IMR-90 (cell line): ENCODE data around the gene ERGIC1. TPM values are rescaled to one million over a fixed set of nuclear protein-coding genes. Genes with fewer than 3 reads are reported as not detected.

ENCODE experiments used
- ATAC-seq: fragments of 200-7000 bp; cut with Tn5 transposase; 2 replicates; pipeline ENCODE4 v1.9.1; 2020; ENCODE audit warnings: low read depth, mild to moderate bottlenecking, moderate library complexity
- BruUV-seq: library from RNA; stranded (reverse); fragments of 400-500 nt; replicated peaks from 2 replicates; lab custom pipeline; 2021; lab: Mats Ljungman, UMichigan
- CTCF ChIA-PET: fragments of 300-600 bp; formaldehyde crosslinking; extraction: SDS; loops from one replicate; lab custom pipeline; 2021; ENCODE audit warnings: antibody characterized with exemption; lab: Yijun Ruan, JAX
- POLR2A ChIA-PET: fragments of 300-600 bp; sonication (Branson Sonifier 250); formaldehyde crosslinking; loops from one replicate; lab custom pipeline; 2022; ENCODE audit warnings: antibody characterized with exemption; ENCODE audit not compliant: unreplicated experiment; lab: Charles Lee
- DNase-seq: peaks from one replicate; pipeline ENCODE4 v3.0.0; 2013
- H2AFZ ChIP-seq: replicated peaks from 2 replicates; pipeline ENCODE3; 2013; ENCODE audit warnings: low read length, mild to moderate bottlenecking; ENCODE audit not compliant: poor library complexity
- H2AK5ac ChIP-seq: 2 replicates; pipeline ENCODE4 v1.6.1; 2013; ENCODE audit warnings: low read depth, low read length, inconsistent platforms
- H2AK9ac ChIP-seq: replicated peaks from 2 replicates; pipeline ENCODE3; 2013; ENCODE audit warnings: mild to moderate bottlenecking, low read depth, low read length, moderate library complexity; ENCODE audit not compliant: poor library complexity
- H2BK120ac ChIP-seq: 2 replicates; pipeline ENCODE4 v1.6.1; 2013; ENCODE audit warnings: low read depth, low read length, inconsistent platforms
- H2BK15ac ChIP-seq: 3 replicates; pipeline ENCODE4 v1.6.1; 2013; ENCODE audit warnings: low read depth, low read length, inconsistent platforms
- H2BK20ac ChIP-seq: 2 replicates; pipeline ENCODE4 v1.6.1; 2013; ENCODE audit warnings: low read depth, mild to moderate bottlenecking, inconsistent platforms, low read length, moderate library complexity
- H2BK5ac ChIP-seq: 2 replicates; pipeline ENCODE4 v1.6.1; 2013; ENCODE audit warnings: mild to moderate bottlenecking, low read depth, low read length, inconsistent platforms; ENCODE audit not compliant: poor library complexity, severe bottlenecking
- H3K14ac ChIP-seq: replicated peaks from 2 replicates; pipeline ENCODE4 v1.6.1; 2013; ENCODE audit warnings: low read depth, low read length, inconsistent platforms
- H3K18ac ChIP-seq: 2 replicates; pipeline ENCODE4 v1.6.1; 2013; ENCODE audit warnings: low read depth, low read length, control low read depth
- H3K23ac ChIP-seq: 2 replicates; pipeline ENCODE4 v1.6.1; 2013; ENCODE audit warnings: low read depth, low read length, inconsistent platforms
- H3K27ac ChIP-seq: 2 replicates; pipeline ENCODE4 v1.5.1; 2013; ENCODE audit warnings: mild to moderate bottlenecking, control low read depth, low read length; ENCODE audit not compliant: insufficient read depth
- H3K27me3 ChIP-seq: 2 replicates; pipeline ENCODE4 v1.6.1; 2013; ENCODE audit warnings: low read length; ENCODE audit not compliant: control insufficient read depth, insufficient read depth
- H3K36me3 ChIP-seq: 2 replicates; pipeline ENCODE4 v1.6.1; 2013; ENCODE audit warnings: low read length, mixed read lengths; ENCODE audit not compliant: control insufficient read depth, insufficient read depth
- H3K4ac ChIP-seq: 2 replicates; pipeline ENCODE4 v1.6.1; 2013; ENCODE audit warnings: low read depth, low read length, inconsistent platforms
- H3K4me1 ChIP-seq: 2 replicates; pipeline ENCODE4 v1.6.1; 2013; ENCODE audit warnings: low read length, mixed read lengths; ENCODE audit not compliant: control insufficient read depth, insufficient read depth
- H3K4me2 ChIP-seq: 2 replicates; pipeline ENCODE4 v1.6.1; 2013; ENCODE audit warnings: low read depth, mild to moderate bottlenecking, control low read depth, low read length, moderate library complexity
- H3K4me3 ChIP-seq: 2 replicates; pipeline ENCODE4 v1.5.1; 2013; ENCODE audit warnings: low read depth, mild to moderate bottlenecking, control low read depth, low read length, moderate library complexity; ENCODE audit not compliant: insufficient read depth
- H3K56ac ChIP-seq: 2 replicates; pipeline ENCODE4 v1.6.1; 2013; ENCODE audit warnings: low read length, inconsistent platforms; ENCODE audit not compliant: insufficient read depth; ENCODE audit errors: extremely low read depth
- H3K79me1 ChIP-seq, 2 experiments: 2 replicates each; pipeline ENCODE4 v1.6.1; 2013; ENCODE audit warnings: low read length in 2 of 2, inconsistent platforms in 1 of 2, low read depth in 1 of 2
- H3K9ac ChIP-seq: 2 replicates; pipeline ENCODE4 v1.6.1; 2013; ENCODE audit warnings: low read depth, low read length, control low read depth
- H3K9me1 ChIP-seq: 2 replicates; pipeline ENCODE4 v1.6.1; 2013; ENCODE audit warnings: low read length, inconsistent platforms; ENCODE audit not compliant: insufficient read depth
- H3K9me3 ChIP-seq: 2 replicates; pipeline ENCODE4 v1.6.1; 2013; ENCODE audit warnings: low read length; ENCODE audit not compliant: control insufficient read depth, insufficient read depth
- H4K20me1 ChIP-seq: 2 replicates; pipeline ENCODE4 v1.6.1; 2013; ENCODE audit warnings: low read length, inconsistent platforms; ENCODE audit not compliant: insufficient read depth
- H4K5ac ChIP-seq: 2 replicates; pipeline ENCODE4 v1.6.1; 2013; ENCODE audit warnings: mild to moderate bottlenecking, low read depth, low read length, control low read depth
- H4K8ac ChIP-seq, 2 experiments: 2 replicates each; pipeline ENCODE4 v1.6.1; 2013; ENCODE audit warnings: low read depth in 2 of 2, low read length in 2 of 2, control low read depth in 1 of 2, inconsistent platforms in 1 of 2
- H4K91ac ChIP-seq: 2 replicates; pipeline ENCODE4 v1.6.1; 2013; ENCODE audit warnings: low read depth, low read length, inconsistent platforms; ENCODE audit not compliant: insufficient read depth
- BHLHE40 ChIP-seq: fragments of 150-350 bp; IDR thresholded peaks from 2 replicates; pipeline ENCODE4 v1.6.1; 2016; ENCODE audit warnings: mild to moderate bottlenecking, low read depth, low read length
- CEBPB ChIP-seq: IDR thresholded peaks from 2 replicates; pipeline ENCODE4 v1.6.1; 2012; ENCODE audit warnings: low read depth, low read length, improper control_type of control experiment
- CTCF ChIP-seq: conservative IDR thresholded peaks from 2 replicates; pipeline ENCODE4 v1.5.1; 2012; ENCODE audit warnings: mild to moderate bottlenecking, low read depth, low read length, improper control_type of control experiment
- MAFK ChIP-seq: IDR thresholded peaks from 2 replicates; pipeline ENCODE4 v1.6.1; 2012; ENCODE audit warnings: low read depth, low read length, improper control_type of control experiment
- MAZ ChIP-seq: IDR thresholded peaks from 2 replicates; pipeline ENCODE4 v1.6.1; 2012; ENCODE audit warnings: low read depth, mild to moderate bottlenecking, low read length, improper control_type of control experiment, moderate library complexity, borderline replicate concordance
- MXI1 ChIP-seq: IDR thresholded peaks from 2 replicates; pipeline ENCODE4 v1.6.1; 2012; ENCODE audit warnings: low read depth, mild to moderate bottlenecking, low read length, moderate library complexity, borderline replicate concordance
- NFE2L2 ChIP-seq: fragments of 150-350 bp; IDR thresholded peaks from 2 replicates; pipeline ENCODE4 v1.6.1; 2016; ENCODE audit warnings: low read depth, mild to moderate bottlenecking, low read length
- RAD21 ChIP-seq: IDR thresholded peaks from 2 replicates; pipeline ENCODE4 v1.6.1; 2012; ENCODE audit warnings: low read length, improper control_type of control experiment
- RFX5 ChIP-seq: IDR thresholded peaks from 2 replicates; pipeline ENCODE4 v1.8.0; 2012; ENCODE audit warnings: low read depth, mild to moderate bottlenecking, low read length, moderate library complexity
- SMC3 ChIP-seq: fragments of 150-350 bp; IDR thresholded peaks from 2 replicates; pipeline ENCODE4 v1.6.1; 2016; ENCODE audit warnings: low read depth, mild to moderate bottlenecking, antibody characterized with exemption, low read length, moderate library complexity
- USF2 ChIP-seq: fragments of 150-350 bp; IDR thresholded peaks from 2 replicates; pipeline ENCODE4 v1.6.1; 2017; ENCODE audit warnings: mild to moderate bottlenecking, antibody characterized with exemption, low read length, low read depth
- WGBS, 2 experiments: methylation state at CpG; one replicate each; pipeline versions ENCODE4 v1.1.5 to v1.1.7; 2013; ENCODE audit warnings: missing lambda C conversion rate in 2 of 2; ENCODE audit not compliant: insufficient read length in 1 of 2; ENCODE audit errors: extremely low coverage in 2 of 2; 5-methylcytosine and 5-hydroxymethylcytosine counted together
- dilution Hi-C: fragments of 300-500 bp; cut with HindIII; formaldehyde crosslinking; loops from one replicate; pipeline ENCODE4 v1.14.3; 2018; ENCODE audit warnings: low sequenced_read_pairs; ENCODE audit not compliant: unreplicated experiment
- in situ Hi-C: fragments of 300-500 bp; cut with MboI; formaldehyde crosslinking; loops from 3 replicates; pipeline ENCODE4 v1.14.3; 2019; ENCODE audit warnings: low sequenced_read_pairs, inconsistent platforms, mixed read lengths
- intact Hi-C: fragments of 100-400 bp; cut with micrococcal nuclease; formaldehyde crosslinking; loops from 2 replicates; pipeline ENCODE4 v1.10.0; 2022
- polyA plus RNA-seq, 3 experiments: library from polyadenylated mRNA; depleted of rRNA; stranded (reverse); fragments of >200 nt; gene quantifications; 2 replicates each; pipeline ENCODE4 v1.2.3, GENCODE V29; 2012; ENCODE audit warnings: low replicate concordance in 1 of 3
- total RNA-seq: library from RNA; depleted of rRNA; stranded (reverse); fragments of >200 nt; gene quantifications from 2 replicates; pipeline ENCODE4 v1.2.3, GENCODE V29; 2012
- TF ChIP-seq, protein P1 (sequence below): fragments of 150-350 bp; IDR thresholded peaks from 2 replicates; pipeline ENCODE4 v1.6.1; 2016; ENCODE audit warnings: low read depth, mild to moderate bottlenecking, low read length, moderate library complexity, borderline replicate concordance

Gene ERGIC1
- total and polyA plus RNA-seq, 2 of the 4 experiments (the other 2 are of a cell fraction), result 134 to 192 TPM

GRCh38 chr5:172939611-172940267, 105.7 kb downstream of the ERGIC1 start:
- ChIA-PET POLR2A (interaction anchor here (1.2 kb wide), 1 partner anchor 9 kb away, joined by 4 read pairs; no protein-coding TSS in a partner anchor), CTCF (interaction anchor here (0.6 to 1.1 kb wide), 3 partner anchors 33 to 377 kb away, joined by 3 to 5 read pairs (median 3); no protein-coding TSS in a partner anchor)
- Histone ChIP-seq H3K4ac (peak overlapping the region; percentile 72), H3K27ac (peak overlapping the region; percentile 5; the same call in 1 of the 2 replicates), H2BK5ac (peak overlapping the region; percentile 42), H2AK9ac (peak overlapping the region; percentile 76), H2AFZ (no peak overlapping the region), H4K5ac (no peak overlapping the region), H3K9ac (no peak overlapping the region), H2BK15ac (peak overlapping the region; percentile 53; the same call in 1 of the 3 replicates), H3K9me3 (no peaks in the 10 kb centered on the region), H3K4me2 (no peak overlapping the region), H3K27me3 (no peaks in the 10 kb centered on the region), H3K79me1 (peaks cover 5 to 51% of the 10 kb centered on the region in 2 experiments; a peak in 3 of 4 replicates), H4K20me1 (no peaks in the 10 kb centered on the region), H3K36me3 (peaks cover 39% of the 10 kb centered on the region), H4K8ac (peak overlapping the region in 1 of 2 experiments; percentile 73; a peak in 2 of 4 replicates), H2BK20ac (no peak overlapping the region), H3K23ac (no peak overlapping the region; the same call in 1 of the 2 replicates), H3K56ac (no peak overlapping the region), H3K9me1 (peaks cover 16% of the 10 kb centered on the region), H2BK120ac (peak overlapping the region; percentile 59), H4K91ac (peak overlapping the region; percentile 65; the same call in 1 of the 2 replicates), H3K4me3 (no peak overlapping the region), H3K18ac (no peak overlapping the region), H3K4me1 (peaks cover 13% of the 10 kb centered on the region), H2AK5ac (peak overlapping the region; percentile 44), H3K14ac (no peak overlapping the region)
- 96% methylated on average over 4 of the region's 16 CpGs; no CpG with 5 or more reads in 1 of the 2 experiments for WGBS, 2 experiments
- intact Hi-C loops, result loop anchor here (10.0 kb wide), 1 partner anchor 465 kb away; no protein-coding TSS in a partner anchor
- no TSS peak for BruUV-seq
- no peak for TF ChIP-seq CEBPB
- no peak for TF ChIP-seq RFX5
- no peak for TF ChIP-seq MXI1
- TF ChIP-seq MAZ, result no peak
- TF ChIP-seq SMC3, result no peak
- TF ChIP-seq BHLHE40, result no peak
- TF ChIP-seq CTCF, result no peak
- TF ChIP-seq NFE2L2, result no peak
- TF ChIP-seq USF2, result no peak
- TF ChIP-seq, protein P1, sequence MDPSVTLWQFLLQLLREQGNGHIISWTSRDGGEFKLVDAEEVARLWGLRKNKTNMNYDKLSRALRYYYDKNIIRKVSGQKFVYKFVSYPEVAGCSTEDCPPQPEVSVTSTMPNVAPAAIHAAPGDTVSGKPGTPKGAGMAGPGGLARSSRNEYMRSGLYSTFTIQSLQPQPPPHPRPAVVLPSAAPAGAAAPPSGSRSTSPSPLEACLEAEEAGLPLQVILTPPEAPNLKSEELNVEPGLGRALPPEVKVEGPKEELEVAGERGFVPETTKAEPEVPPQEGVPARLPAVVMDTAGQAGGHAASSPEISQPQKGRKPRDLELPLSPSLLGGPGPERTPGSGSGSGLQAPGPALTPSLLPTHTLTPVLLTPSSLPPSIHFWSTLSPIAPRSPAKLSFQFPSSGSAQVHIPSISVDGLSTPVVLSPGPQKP, result no peak
- TF ChIP-seq MAFK, result no peak
- no peak for TF ChIP-seq RAD21
- in situ Hi-C loops, result loop anchor here (10.0 kb wide), 1 partner anchor 465 kb away; no protein-coding TSS in a partner anchor
- dilution Hi-C loops, result no loop called here
- DNase-seq, result peak; percentile 39
- ATAC-seq, result no peak
